Stimulated activated CD4-positive, alpha-beta T cell treated with anti-CD3 and anti-CD28 coated beads, Interleukin-15, amount 100 ng/mL, for 1 hour (primary cell): ENCODE measurements around the gene GRAP2.

Experiments used
- DNase-seq, 2 donors: peaks; one replicate each; pipeline ENCODE4 v3.0.0-alpha.2; 2020; ENCODE audit warnings: low read depth in 1 of 2, low spot score in 1 of 2

GRAP2 gene

DNA sequence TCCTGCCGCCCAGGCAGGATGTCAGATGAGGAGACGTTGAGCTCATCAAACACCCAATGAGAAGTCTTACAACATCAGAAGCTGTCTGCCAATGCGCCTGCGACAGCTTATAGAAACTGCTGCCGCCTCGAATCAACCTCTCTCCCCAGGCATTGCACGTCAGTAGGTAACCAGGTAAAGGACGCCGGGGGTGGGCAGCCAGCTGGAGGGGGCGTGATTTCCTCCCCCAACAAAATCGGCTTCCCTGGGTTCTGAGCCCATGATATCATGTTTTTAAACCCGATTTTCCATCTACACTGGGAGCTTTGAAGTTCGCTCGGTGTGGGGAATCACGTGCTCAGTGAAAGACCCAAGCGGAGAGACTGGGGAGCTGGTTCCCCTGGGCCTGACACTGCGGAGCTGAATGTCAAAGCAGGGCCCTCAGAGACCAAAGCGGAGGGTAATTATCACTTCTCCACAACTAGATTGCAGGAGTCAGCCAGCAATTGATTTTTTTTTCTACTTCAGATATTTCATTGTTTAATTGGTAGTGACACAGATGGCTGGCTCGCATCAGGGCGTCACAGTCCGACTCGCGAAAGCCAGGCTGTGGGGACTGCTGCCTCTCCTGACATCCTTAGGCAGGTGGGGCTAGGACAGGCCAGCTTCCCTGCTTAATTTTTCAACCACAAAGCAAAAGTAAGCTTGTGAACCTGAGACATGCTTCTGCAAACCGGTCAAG lies 109.2 kb downstream of the GRAP2 start:
- DNase-seq, result no peak

DNA sequence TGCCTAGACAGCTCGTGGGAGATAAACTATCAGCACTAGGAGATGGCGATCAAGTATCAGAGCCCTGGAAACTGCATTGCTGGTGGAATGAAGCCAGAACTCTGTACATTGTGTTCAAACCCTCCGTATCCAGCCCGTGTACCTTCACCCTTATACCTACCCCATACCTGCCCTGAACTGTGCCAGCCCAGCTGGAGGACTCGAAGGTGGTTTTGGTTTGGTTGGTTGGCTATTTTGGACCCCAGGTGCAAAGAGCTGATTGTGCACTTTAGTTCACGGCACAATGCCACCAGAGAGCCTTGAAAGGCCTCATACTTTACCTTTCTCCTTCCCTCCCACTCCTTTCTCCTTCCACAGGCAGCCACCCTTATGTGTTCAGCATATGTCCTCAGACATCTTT lies 109.9 kb downstream of the GRAP2 start:
- no peak for DNase-seq

DNA sequence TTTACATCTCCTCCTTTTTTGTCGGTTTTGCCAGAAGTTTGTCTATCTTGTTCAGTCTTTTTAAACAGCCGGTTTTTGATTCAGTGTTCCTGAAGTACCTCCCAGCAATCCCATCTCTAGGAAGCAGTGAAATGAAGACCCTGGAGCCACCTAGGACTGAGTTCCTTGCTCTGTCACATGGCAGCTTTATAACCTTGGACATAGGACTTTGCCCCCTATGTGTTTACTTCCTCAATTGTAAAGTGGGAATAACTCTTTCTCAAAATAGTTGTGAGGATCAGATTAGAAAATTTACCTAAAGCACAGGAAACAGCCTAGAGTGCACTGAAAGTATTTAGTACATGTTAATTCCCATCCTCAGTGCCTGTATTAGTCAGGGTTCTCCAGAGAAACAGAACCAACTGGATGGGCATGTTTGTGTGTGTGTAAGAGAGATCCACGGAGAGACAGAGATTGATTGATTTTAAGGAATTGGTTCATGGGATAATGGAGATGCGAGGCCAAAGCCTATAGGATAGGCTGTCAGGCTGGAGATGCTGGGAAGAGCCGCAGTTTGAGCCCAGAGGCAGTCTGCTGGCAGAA lies 113.9 kb downstream of the GRAP2 start:
- DNase-seq, result no peak

DNA sequence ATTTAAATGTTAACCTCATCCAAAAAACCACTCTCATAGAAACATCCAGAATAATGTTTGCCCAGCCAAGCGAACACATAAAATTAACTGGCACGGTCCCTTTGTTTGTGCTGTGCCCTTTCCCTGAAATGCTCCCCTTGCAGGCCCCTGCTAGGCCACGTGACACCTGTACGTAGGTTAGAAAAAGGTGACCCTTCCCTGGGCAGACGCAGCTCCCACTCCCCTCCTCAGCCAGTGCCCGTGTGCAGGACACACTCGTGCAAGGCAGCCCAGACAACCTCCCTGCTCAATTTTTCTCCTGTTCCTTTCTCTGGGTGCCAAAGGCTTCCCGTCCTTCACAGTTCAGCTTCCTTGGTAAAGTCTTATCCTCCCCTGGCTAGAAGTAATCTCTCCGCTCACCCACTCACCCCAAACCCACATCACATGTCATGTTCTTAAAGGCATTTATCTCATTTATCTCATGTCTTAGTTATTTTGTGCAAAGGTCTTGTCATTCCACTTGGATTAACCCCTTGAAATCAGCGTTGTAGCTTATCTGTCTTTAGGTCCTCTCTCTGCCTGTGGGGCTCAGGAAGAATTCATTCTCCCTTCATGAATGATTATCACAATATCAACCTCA lies 114.6 kb downstream of the GRAP2 start:
- DNase-seq, result no peak

DNA sequence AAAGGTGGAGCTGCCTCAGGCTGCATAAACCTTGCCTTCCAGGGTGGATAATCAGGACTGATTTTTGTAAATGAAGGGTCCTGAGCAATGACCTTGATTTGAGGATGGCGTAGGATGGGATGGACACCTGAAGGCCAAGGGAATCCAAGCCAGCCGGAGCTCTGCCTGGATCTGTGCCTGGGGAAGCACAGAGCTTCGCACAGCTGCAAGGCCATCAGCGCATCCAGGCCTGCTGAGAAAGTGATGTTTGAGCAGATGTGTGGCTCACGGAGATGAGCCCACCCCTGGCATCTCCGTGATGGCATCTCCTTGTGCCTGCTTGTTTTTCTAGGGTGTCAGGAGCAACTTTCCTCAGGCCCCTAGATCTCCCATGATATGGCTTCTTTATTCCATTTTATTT lies 117.2 kb downstream of the GRAP2 start:
- no peak for DNase-seq

DNA sequence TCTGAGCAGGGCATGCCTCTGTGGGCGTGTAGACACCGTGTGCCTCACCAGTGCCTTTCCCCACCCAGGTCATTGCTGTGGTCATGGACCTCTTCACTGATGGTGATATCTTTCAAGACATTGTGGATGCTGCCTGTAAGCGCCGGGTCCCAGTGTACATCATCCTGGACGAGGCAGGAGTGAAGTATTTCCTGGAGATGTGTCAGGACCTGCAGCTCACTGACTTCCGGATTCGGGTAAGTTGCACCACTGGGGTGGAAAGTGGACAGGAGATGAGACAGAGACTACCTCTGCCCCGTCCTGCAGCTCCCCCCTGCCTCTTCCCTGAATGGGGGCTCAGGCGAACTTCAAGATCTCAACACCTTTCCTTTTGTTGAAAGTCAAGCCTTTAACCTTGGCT lies 118.2 kb downstream of the GRAP2 start:
- DNase-seq, result no peak

DNA sequence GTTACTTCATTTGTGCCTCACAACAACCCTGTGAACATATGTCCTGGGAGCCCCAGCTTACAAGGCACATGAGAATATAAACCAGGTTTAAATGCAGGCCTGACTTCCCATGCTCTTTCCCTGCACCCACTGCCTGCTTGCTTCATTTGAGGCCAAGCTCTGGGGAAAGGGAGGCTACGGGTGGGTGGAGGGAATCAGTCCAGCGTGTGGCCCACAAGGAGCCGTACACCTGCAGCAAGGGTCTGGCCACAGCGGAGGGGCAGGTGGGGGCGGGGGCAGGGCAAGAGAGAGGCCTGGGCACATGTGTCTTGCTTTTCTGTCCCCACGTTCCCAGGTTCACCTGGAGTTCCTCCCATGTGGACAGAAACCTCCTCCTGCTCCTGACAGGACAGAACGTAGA lies 120.1 kb downstream of the GRAP2 start:
- DNase-seq, result no peak

DNA sequence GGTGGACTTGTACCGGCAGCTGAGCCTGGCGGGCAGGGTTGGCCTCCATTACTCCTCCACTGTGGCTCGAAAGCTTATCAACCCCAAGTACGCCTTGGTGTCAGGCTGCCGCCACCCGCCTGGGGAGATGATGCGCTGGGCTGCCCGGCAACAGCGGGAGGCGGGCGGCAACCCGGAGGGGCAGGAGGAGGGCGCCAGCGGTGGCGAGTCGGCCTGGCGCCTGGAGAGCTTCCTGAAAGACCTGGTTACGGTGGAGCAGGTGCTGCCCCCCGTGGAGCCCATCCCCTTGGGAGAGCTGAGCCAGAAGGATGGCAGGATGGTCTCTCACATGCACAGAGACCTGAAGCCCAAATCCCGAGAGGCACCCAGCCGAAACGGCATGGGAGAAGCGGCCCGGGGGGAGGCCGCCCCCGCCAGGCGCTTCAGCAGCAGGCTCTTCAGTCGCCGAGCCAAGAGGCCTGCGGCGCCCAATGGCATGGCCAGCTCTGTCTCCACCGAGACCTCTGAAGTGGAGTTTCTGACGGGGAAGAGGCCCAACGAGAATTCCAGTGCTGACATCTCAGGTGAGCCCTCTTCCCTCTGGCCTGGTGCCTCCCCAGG lies 120.6 kb downstream of the GRAP2 start:
- no peak for DNase-seq

DNA sequence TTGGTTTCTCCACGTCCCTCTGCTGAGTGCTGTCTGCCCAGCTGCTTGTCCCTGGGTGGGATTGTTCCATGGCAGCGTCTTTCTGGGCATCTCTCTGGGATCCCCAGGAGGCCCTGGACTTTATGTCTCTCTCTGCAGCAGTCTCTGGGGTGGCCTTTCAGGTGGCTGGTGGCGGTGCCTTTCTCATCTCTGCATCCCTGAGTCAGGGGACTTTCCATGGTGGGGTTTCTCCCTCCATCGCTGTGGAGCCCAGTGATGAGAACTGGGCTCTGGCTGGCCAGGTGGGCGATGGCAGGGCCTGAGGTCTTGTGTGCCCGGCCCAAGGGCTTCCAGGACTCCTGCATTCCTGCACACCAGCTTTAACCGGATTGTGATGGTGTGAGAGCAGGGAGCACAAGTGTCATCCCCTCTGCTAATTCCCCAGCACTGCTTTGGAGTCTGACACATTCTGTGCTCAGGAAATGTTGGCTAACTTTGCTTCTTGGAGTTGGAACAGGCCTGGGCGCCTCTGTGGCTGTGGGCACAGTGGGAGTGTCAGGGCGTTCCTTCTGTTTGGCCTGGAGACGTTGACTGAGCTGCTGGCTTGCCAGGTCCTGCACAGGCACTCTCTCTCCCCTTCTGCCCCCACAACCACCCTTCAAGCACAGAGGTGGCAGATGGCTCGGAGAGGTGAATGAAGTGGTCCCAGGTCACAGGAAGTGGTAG lies 121.8 kb downstream of the GRAP2 start:
- no peak for DNase-seq
